GM23338 (cell line): ENCODE results near the gene SLC10A6. TPM values are rescaled to one million over a fixed set of nuclear protein-coding genes. Genes with fewer than 3 reads are reported as not detected.

Experiments
- ATAC-seq: fragments of 200-7000 bp; cut with Tn5 transposase; 3 replicates; pipeline ENCODE4 v1.9.1; 2020
- DNase-seq: peaks from one replicate; pipeline ENCODE4 v3.0.0-alpha.2; 2015; ENCODE audit warnings: low spot score
- H2AFZ ChIP-seq: fragments of 200-600 bp; sonication (generic); 2 replicates; pipeline ENCODE4 v1.8.0; 2016; ENCODE audit warnings: antibody characterized with exemption, mild to moderate bottlenecking, moderate library complexity
- H3F3A ChIP-seq: fragments of 200-600 bp; sonication (generic); replicated peaks from 2 replicates; pipeline ENCODE4 v1.8.0; 2017; ENCODE audit warnings: antibody characterized with exemption, mixed run types, low read depth
- H3K27ac ChIP-seq: fragments of 200-600 bp; sonication (generic); 2 replicates; pipeline ENCODE4 v1.6.1; 2016; ENCODE audit warnings: low read depth
- H3K27me3 ChIP-seq: fragments of 200-600 bp; sonication (generic); 2 replicates; pipeline ENCODE4 v1.8.0; 2016; ENCODE audit warnings: mild to moderate bottlenecking, mixed run types, moderate library complexity; ENCODE audit not compliant: insufficient read depth
- H3K36me3 ChIP-seq: fragments of 200-600 bp; sonication (generic); 2 replicates; pipeline ENCODE4 v1.8.0; 2016; ENCODE audit warnings: mild to moderate bottlenecking; ENCODE audit not compliant: insufficient read depth
- H3K4me1 ChIP-seq: fragments of 200-600 bp; sonication (generic); 2 replicates; pipeline ENCODE4 v1.8.0; 2016; ENCODE audit warnings: mild to moderate bottlenecking, moderate library complexity; ENCODE audit not compliant: insufficient read depth
- H3K4me2 ChIP-seq: fragments of 200-600 bp; sonication (generic); 2 replicates; pipeline ENCODE4 v1.7.1; 2017; ENCODE audit warnings: mixed run types
- H3K4me3 ChIP-seq: fragments of 200-600 bp; sonication (generic); 2 replicates; pipeline ENCODE4 v1.6.1; 2016; ENCODE audit warnings: mixed run types
- H3K79me2 ChIP-seq: fragments of 200-600 bp; sonication (generic); replicated peaks from 2 replicates; pipeline ENCODE4 v1.8.0; 2017; ENCODE audit warnings: mild to moderate bottlenecking; ENCODE audit not compliant: insufficient read depth
- H3K9me2 ChIP-seq: fragments of 200-600 bp; sonication (generic); 2 replicates; pipeline ENCODE4 v1.8.0; 2017; ENCODE audit not compliant: insufficient read depth
- H4K20me1 ChIP-seq: fragments of 200-600 bp; sonication (generic); replicated peaks from 2 replicates; pipeline ENCODE4 v1.8.0; 2017; ENCODE audit warnings: mild to moderate bottlenecking; ENCODE audit not compliant: insufficient read depth
- H3K27ac Mint-ChIP-seq: 2 replicates; pipeline ENCODE4 v1.8.0; 2020; ENCODE audit warnings: inconsistent platforms, mild to moderate bottlenecking, moderate library complexity, mixed read lengths
- H3K27me3 Mint-ChIP-seq: 3 replicates; pipeline ENCODE4 v1.8.0; 2022; ENCODE audit warnings: low read depth, mild to moderate bottlenecking, moderate library complexity, mixed read lengths, inconsistent platforms; ENCODE audit not compliant: insufficient read depth, poor library complexity
- H3K36me3 Mint-ChIP-seq: 3 replicates; pipeline ENCODE4 v1.8.0; 2021; ENCODE audit warnings: low read depth, mild to moderate bottlenecking, inconsistent platforms, moderate library complexity, mixed read lengths
- H3K4me1 Mint-ChIP-seq: 3 replicates; pipeline ENCODE4 v1.8.0; 2020; ENCODE audit warnings: mild to moderate bottlenecking, inconsistent platforms, mixed read lengths
- H3K4me3 Mint-ChIP-seq: 3 replicates; pipeline ENCODE4 v1.8.0; 2021; ENCODE audit warnings: moderate library complexity, mild to moderate bottlenecking, inconsistent platforms, mixed read lengths
- H3K9me3 Mint-ChIP-seq: 3 replicates; pipeline ENCODE4 v1.8.0; 2020; ENCODE audit warnings: moderate library complexity, mild to moderate bottlenecking, inconsistent platforms, mixed read lengths
- CTCF ChIP-seq, 2 experiments: fragments of 200-600 bp in 1 of 2; sonication (generic) in 1 of 2; conservative IDR thresholded peaks; 2 replicates each; pipeline versions ENCODE4 v1.5.1 to v1.6.1; 2016 to 2017; ENCODE audit warnings: antibody characterized with exemption in 2 of 2, low read depth in 2 of 2, mild to moderate bottlenecking in 2 of 2, moderate library complexity in 1 of 2
- ETS1 ChIP-seq: IDR thresholded peaks from 2 replicates; pipeline ENCODE4 v1.6.1; 2016; ENCODE audit warnings: antibody characterized with exemption
- JUNB ChIP-seq: IDR thresholded peaks from one replicate; pipeline ENCODE4 v1.6.1; 2016; ENCODE audit warnings: antibody characterized with exemption; ENCODE audit not compliant: unreplicated experiment
- NANOG ChIP-seq: IDR thresholded peaks from 2 replicates; pipeline ENCODE4 v1.6.1; 2016; ENCODE audit warnings: antibody characterized with exemption, borderline replicate concordance
- POLR2AphosphoS5 ChIP-seq: IDR thresholded peaks from 2 replicates; pipeline ENCODE4 v1.6.1; 2016; ENCODE audit warnings: antibody characterized with exemption, low read depth
- ZNF331 ChIP-seq: fragments of 250-450 bp; sonication (Bioruptor Pico); IDR thresholded peaks from 2 replicates; pipeline ENCODE4 v1.5.0; 2020; ENCODE audit warnings: low read depth, mild to moderate bottlenecking, moderate library complexity
- ZNF462 ChIP-seq: fragments of 250-450 bp; sonication (Bioruptor Pico); IDR thresholded peaks from 2 replicates; pipeline ENCODE4 v1.5.0; 2020; ENCODE audit warnings: mild to moderate bottlenecking, moderate library complexity
- polyA plus RNA-seq: library from polyadenylated mRNA; unstranded; fragments of >200 nt; fragmentation: Nextera tagmentation; extraction: Ambion mirVana; gene quantifications from 2 replicates; pipeline ENCODE4 v1.2.1, GENCODE V29; 2016
- total RNA-seq: library from RNA; depleted of rRNA; stranded (reverse); fragments of >200 nt; shearing (Covaris generic); gene quantifications from 2 replicates; pipeline ENCODE4 v1.2.3, GENCODE V29; 2014
- TF ChIP-seq, protein P1 (sequence below): IDR thresholded peaks from one replicate; pipeline ENCODE4 v1.6.1; 2018; ENCODE audit warnings: antibody characterized with exemption; ENCODE audit not compliant: unreplicated experiment

Gene SLC10A6
- total and polyA plus RNA-seq, 2 experiments from 2014 or later: not detected

- TF ChIP-seq, protein P1, sequence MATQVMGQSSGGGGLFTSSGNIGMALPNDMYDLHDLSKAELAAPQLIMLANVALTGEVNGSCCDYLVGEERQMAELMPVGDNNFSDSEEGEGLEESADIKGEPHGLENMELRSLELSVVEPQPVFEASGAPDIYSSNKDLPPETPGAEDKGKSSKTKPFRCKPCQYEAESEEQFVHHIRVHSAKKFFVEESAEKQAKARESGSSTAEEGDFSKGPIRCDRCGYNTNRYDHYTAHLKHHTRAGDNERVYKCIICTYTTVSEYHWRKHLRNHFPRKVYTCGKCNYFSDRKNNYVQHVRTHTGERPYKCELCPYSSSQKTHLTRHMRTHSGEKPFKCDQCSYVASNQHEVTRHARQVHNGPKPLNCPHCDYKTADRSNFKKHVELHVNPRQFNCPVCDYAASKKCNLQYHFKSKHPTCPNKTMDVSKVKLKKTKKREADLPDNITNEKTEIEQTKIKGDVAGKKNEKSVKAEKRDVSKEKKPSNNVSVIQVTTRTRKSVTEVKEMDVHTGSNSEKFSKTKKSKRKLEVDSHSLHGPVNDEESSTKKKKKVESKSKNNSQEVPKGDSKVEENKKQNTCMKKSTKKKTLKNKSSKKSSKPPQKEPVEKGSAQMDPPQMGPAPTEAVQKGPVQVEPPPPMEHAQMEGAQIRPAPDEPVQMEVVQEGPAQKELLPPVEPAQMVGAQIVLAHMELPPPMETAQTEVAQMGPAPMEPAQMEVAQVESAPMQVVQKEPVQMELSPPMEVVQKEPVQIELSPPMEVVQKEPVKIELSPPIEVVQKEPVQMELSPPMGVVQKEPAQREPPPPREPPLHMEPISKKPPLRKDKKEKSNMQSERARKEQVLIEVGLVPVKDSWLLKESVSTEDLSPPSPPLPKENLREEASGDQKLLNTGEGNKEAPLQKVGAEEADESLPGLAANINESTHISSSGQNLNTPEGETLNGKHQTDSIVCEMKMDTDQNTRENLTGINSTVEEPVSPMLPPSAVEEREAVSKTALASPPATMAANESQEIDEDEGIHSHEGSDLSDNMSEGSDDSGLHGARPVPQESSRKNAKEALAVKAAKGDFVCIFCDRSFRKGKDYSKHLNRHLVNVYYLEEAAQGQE: no peak
- TF ChIP-seq POLR2AphosphoS5: no peak
- TF ChIP-seq ETS1: no peak
- no peak for TF ChIP-seq CTCF (conservative IDR thresholded peaks at IDR 0.05; ENCODE audit: low read depth in 2 of 2)
- no peak for TF ChIP-seq ZNF331 (CRISPR knock-in tag)
Measured at GRCh38 chr4:86840858-86841257, 8.3 kb downstream of the SLC10A6 start (continued).

- Histone ChIP-seq H3F3A (no peaks in the 10 kb centered on the region), H3K9me2 (0 out of 2 replicates have a peak, but pooled peaks cover 4% of the 10 kb centered on the region), H3K4me1 (no peaks in the 10 kb centered on the region), H3K79me2 (no peaks in the 10 kb centered on the region), H4K20me1 (no peaks in the 10 kb centered on the region), H3K27ac (no peak overlapping the region), H3K4me2 (no peak overlapping the region), H3K27me3 (no peaks in the 10 kb centered on the region), H3K36me3 (no peaks in the 10 kb centered on the region), H2AFZ (no peak overlapping the region), H3K4me3 (no peak overlapping the region)
- Mint-ChIP-seq H3K4me3 (no peak overlapping the region), H3K9me3 (no peaks in the 10 kb centered on the region), H3K4me1 (peaks cover 3% of the 10 kb centered on the region; the same call in 2 of the 3 replicates), H3K27ac (no peak overlapping the region), H3K36me3 (no peaks in the 10 kb centered on the region), H3K27me3 (peaks cover 3% of the 10 kb centered on the region)
- no peak for ATAC-seq
- DNase-seq: no peak
- TF ChIP-seq ZNF462 (CRISPR knock-in tag) (no peak), POLR2AphosphoS5 (no peak), JUNB (no peak), CTCF (conservative IDR thresholded peaks at IDR 0.05; ENCODE audit: low read depth in 2 of 2) (no peak), NANOG (no peak)
Measured at GRCh38 chr4:86837691-86838503, 11.3 kb downstream of the SLC10A6 start.
